T-helper 22 cell (primary cell): Measurements from ENCODE around the gene WNT2B.

Source experiments
- DNase-seq: peaks from one replicate; pipeline ENCODE4 v3.0.0-alpha.2; 2020; ENCODE audit warnings: low read depth

Gene WNT2B

GRCh38 chr1:112576240-112576639 is 67.5 kb downstream of the WNT2B start:
- DNase-seq = no peak
